ENCODE measurements around the gene PLPPR5.

- no peak for TF ChIP-seq CTCF (IDR thresholded peaks at IDR 0.05; ENCODE audit: low read depth, low read length)
- no peak for TF ChIP-seq EZH2phosphoT487 (IDR thresholded peaks at IDR 0.05; ENCODE audit: low read depth)
Observed at GRCh38 chr1:99004861-99005442, at the start of gene PLPPR5.
